GM12878 (cell line): Measurements from ENCODE around the gene FHL1. TPM values are rescaled to one million over a fixed set of nuclear protein-coding genes. Genes with fewer than 3 reads are reported as not detected.

Source experiments
- ATAC-seq: fragments of 200-7000 bp; cut with Tn5 transposase; 3 replicates; pipeline ENCODE4 v1.9.1; 2020; ENCODE audit warnings: mild to moderate bottlenecking, moderate library complexity
- BruUV-seq: library from RNA; stranded (reverse); fragments of 400-500 nt; replicated peaks from 2 replicates; lab custom pipeline; 2021; lab: Mats Ljungman, UMichigan
- CTCF ChIA-PET: fragments of 300-600 bp; sonication (Branson Sonifier 250); formaldehyde crosslinking; extraction: SDS; loops from one replicate; lab custom pipeline; 2021; ENCODE audit warnings: inconsistent platforms; lab: Yijun Ruan, JAX
- POLR2A ChIA-PET: fragments of 350-600 bp; formaldehyde crosslinking; extraction: SDS; loops from one replicate; lab custom pipeline; 2021; ENCODE audit warnings: inconsistent platforms; lab: Charles Lee
- RAD21 ChIA-PET: fragments of 300-600 bp; sonication (Branson Sonifier 250); formaldehyde crosslinking; loops from one replicate; lab custom pipeline; 2023; ENCODE audit warnings: antibody characterized with exemption; ENCODE audit not compliant: unreplicated experiment; lab: Charles Lee
- SMC1A ChIA-PET: fragments of 300-600 bp; sonication (Branson Sonifier 250); formaldehyde crosslinking; loops from one replicate; lab custom pipeline; 2023; ENCODE audit not compliant: unreplicated experiment, uncharacterized antibody; lab: Charles Lee
- DNase-seq: peaks from one replicate; pipeline ENCODE4 v3.0.0-alpha.2; 2011; ENCODE audit warnings: low read depth, low spot score
- FAIRE-seq: peaks from 3 replicates; lab custom pipeline; 2011; peaks lifted over from hg19 to GRCh38; lab: Jason Lieb, UNC
- H2AFZ ChIP-seq: 2 replicates; pipeline ENCODE4 v1.6.0; 2011; ENCODE audit warnings: low read depth, low read length, control low read depth; ENCODE audit not compliant: control insufficient read depth
- H3K27ac ChIP-seq: 2 replicates; pipeline ENCODE4 v1.5.1; 2011; ENCODE audit warnings: control low read depth; ENCODE audit not compliant: control insufficient read depth, insufficient read depth
- H3K27me3 ChIP-seq, 2 experiments: replicated peaks in 1 of 2; 2 replicates each; pipeline versions ENCODE4 v1.6.0 to v1.6.1; 2011; ENCODE audit warnings: low read length in 1 of 2; ENCODE audit not compliant: control insufficient read depth in 2 of 2, insufficient read depth in 2 of 2
- H3K36me3 ChIP-seq, 2 experiments: 2 replicates each; pipeline ENCODE4 v1.5.1; 2011; ENCODE audit warnings: low read length in 1 of 2; ENCODE audit not compliant: control insufficient read depth in 2 of 2, insufficient read depth in 2 of 2
- H3K4me1 ChIP-seq: 2 replicates; pipeline ENCODE4 v1.6.1; 2011; ENCODE audit warnings: mild to moderate bottlenecking, low read length, moderate library complexity, mixed read lengths; ENCODE audit not compliant: control insufficient read depth, insufficient read depth
- H3K4me2 ChIP-seq: 2 replicates; pipeline ENCODE4 v1.6.0; 2011; ENCODE audit warnings: control low read depth; ENCODE audit not compliant: control insufficient read depth, insufficient read depth
- H3K4me3 ChIP-seq: fragments of 200-600 bp; sonication (generic); 2 replicates; pipeline ENCODE4 v1.5.1; 2016
- H3K79me2 ChIP-seq: 2 replicates; pipeline ENCODE4 v1.6.0; 2011; ENCODE audit warnings: low read length; ENCODE audit not compliant: control insufficient read depth, insufficient read depth
- H3K9ac ChIP-seq: 2 replicates; pipeline ENCODE4 v1.8.0; 2011; ENCODE audit warnings: low read length, control low read depth, mixed read lengths; ENCODE audit not compliant: control insufficient read depth, insufficient read depth
- H3K9me3 ChIP-seq: replicated peaks from 3 replicates; pipeline ENCODE4 v1.5.1; 2011; ENCODE audit warnings: mild to moderate bottlenecking, low read length; ENCODE audit not compliant: control insufficient read depth, insufficient read depth
- H4K20me1 ChIP-seq: 2 replicates; pipeline ENCODE4 v1.6.0; 2011; ENCODE audit not compliant: control insufficient read depth, insufficient read depth
- HDAC6 ChIP-seq: fragments of 200-600 bp; sonication (generic); IDR thresholded peaks from one replicate; pipeline ENCODE4 v1.8.0; 2017; ENCODE audit warnings: antibody characterized with exemption; ENCODE audit not compliant: unreplicated experiment
- NR2C2 ChIP-seq: IDR thresholded peaks from 2 replicates; pipeline ENCODE4 v1.6.1; 2011; ENCODE audit warnings: borderline replicate concordance, low read depth; ENCODE audit not compliant: control insufficient read depth, insufficient read length
- SIN3A ChIP-seq: IDR thresholded peaks from 2 replicates; pipeline ENCODE4 v1.6.1; 2012; ENCODE audit warnings: low read depth, low read length, improper control_type of control experiment
- SP1 ChIP-seq: IDR thresholded peaks from one replicate; pipeline ENCODE4 v1.6.1; 2011; ENCODE audit warnings: low read depth, low read length
- WGBS: methylation state at CpG from one replicate; pipeline ENCODE4 v1.1.6; 2016; ENCODE audit warnings: low lambda C conversion rate; ENCODE audit not compliant: insufficient replicate concordance, insufficient coverage; ENCODE audit errors: missing lambda C conversion rate; 5-methylcytosine and 5-hydroxymethylcytosine counted together
- in situ Hi-C: fragments of 300-500 bp; cut with MboI; formaldehyde crosslinking; loops from 9 replicates; pipeline ENCODE4 v1.14.3; 2018; ENCODE audit warnings: mixed read lengths
- intact Hi-C: fragments of 100-400 bp; cut with micrococcal nuclease; formaldehyde crosslinking; loops from one replicate; pipeline ENCODE4 v1.14.2; 2022; ENCODE audit not compliant: unreplicated experiment
- polyA plus RNA-seq, 11 experiments: library from polyadenylated mRNA; depleted of rRNA in 4 of 11; unstranded in 6 of 11; stranded (reverse) in 5 of 11; fragments of >200 nt; fragmentation: Nextera tagmentation in 4 of 11; fragmentation: Illumina TruSeq in 1 of 11; extraction: Ambion mirVana in 4 of 11; extraction: Trizol in 1 of 11; gene quantifications; 1 replicate in 1 of 11; 2 replicates in 10 of 11; pipeline versions ENCODE4 v1.2.1 to v1.2.3, GENCODE V29; 2011 to 2016; ENCODE audit warnings: inconsistent platforms in 2 of 11, missing spikeins in 2 of 11, low read depth in 1 of 11
- total RNA-seq, 4 experiments: library from RNA; depleted of rRNA in 3 of 4; stranded (reverse); fragments of >200 nt in 3 of 4; fragmentation: Illumina TruSeq in 1 of 4; extraction: Trizol in 1 of 4; gene quantifications; 2 replicates each; pipeline versions ENCODE4 v1.2.1 to v1.2.3, GENCODE V29; 2013 to 2021
- TF ChIP-seq, protein P1 (sequence below): fragments of 450-650 bp; IDR thresholded peaks from 2 replicates; pipeline ENCODE4 v1.6.1; 2018; ENCODE audit warnings: borderline replicate concordance, mild to moderate bottlenecking; ENCODE audit not compliant: partially characterized antibody
- TF ChIP-seq, protein P2 (sequence below): IDR thresholded peaks from 2 replicates; pipeline ENCODE4 v1.6.1; 2012; ENCODE audit warnings: improper control_type of control experiment, low read depth, low read length; ENCODE audit not compliant: insufficient replicate concordance
- TF ChIP-seq, protein P3 (sequence below): fragments of 450-650 bp; IDR thresholded peaks from 2 replicates; pipeline ENCODE4 v1.6.1; 2017; ENCODE audit warnings: low read depth, mild to moderate bottlenecking, moderate library complexity
- TF ChIP-seq, protein P4 (sequence below): fragments of 450-650 bp; IDR thresholded peaks from 2 replicates; pipeline ENCODE4 v1.6.1; 2017; ENCODE audit warnings: antibody characterized with exemption, mild to moderate bottlenecking, moderate library complexity
- TF ChIP-seq, protein P5 (sequence below): IDR thresholded peaks from 2 replicates; pipeline ENCODE4 v1.6.1; 2011; ENCODE audit warnings: mild to moderate bottlenecking, low read depth, low read length, moderate library complexity; ENCODE audit not compliant: insufficient replicate concordance

Gene FHL1
- total and polyA plus RNA-seq, 10 of the 15 experiments (the other 5 are each of a cell fraction or from before 2014, with no cell fraction given), result 0.13 to 0.59 (median 0.34) TPM; not detected in 1

DNA sequence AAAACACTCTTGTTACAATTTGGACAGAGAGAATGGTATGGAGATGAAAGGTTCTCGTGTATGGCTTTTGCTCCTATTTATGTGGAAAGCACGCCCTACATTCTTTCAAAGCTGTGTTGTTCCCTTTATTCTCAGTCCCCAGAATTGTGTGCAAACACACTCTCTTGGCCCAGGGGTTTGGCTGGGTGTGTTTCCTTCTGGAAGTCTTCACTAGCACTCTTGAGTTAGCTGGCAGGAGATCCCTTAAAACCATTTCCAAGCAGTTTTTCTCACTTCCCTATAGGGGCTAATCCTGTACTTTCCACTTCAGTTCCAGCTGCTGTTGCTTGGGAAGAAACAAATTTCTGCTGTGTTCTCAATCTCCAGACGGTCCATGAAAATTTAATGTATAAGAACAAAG, 35.1 kb downstream of the FHL1 start:
- no peak overlapping the region for H3K4me3 ChIP-seq
- no peaks in the 10 kb centered on the region for H4K20me1 ChIP-seq
- RAD21 ChIA-PET, result no interaction called here
- TF ChIP-seq, protein P1, sequence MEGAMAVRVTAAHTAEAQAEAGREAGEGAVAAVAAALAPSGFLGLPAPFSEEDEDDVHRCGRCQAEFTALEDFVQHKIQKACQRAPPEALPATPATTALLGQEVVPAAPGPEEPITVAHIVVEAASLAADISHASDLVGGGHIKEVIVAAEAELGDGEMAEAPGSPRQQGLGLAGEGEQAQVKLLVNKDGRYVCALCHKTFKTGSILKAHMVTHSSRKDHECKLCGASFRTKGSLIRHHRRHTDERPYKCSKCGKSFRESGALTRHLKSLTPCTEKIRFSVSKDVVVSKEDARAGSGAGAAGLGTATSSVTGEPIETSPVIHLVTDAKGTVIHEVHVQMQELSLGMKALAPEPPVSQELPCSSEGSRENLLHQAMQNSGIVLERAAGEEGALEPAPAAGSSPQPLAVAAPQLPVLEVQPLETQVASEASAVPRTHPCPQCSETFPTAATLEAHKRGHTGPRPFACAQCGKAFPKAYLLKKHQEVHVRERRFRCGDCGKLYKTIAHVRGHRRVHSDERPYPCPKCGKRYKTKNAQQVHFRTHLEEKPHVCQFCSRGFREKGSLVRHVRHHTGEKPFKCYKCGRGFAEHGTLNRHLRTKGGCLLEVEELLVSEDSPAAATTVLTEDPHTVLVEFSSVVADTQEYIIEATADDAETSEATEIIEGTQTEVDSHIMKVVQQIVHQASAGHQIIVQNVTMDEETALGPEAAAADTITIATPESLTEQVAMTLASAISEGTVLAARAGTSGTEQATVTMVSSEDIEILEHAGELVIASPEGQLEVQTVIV, result no peak
- TF ChIP-seq HDAC6, result no peak
- TF ChIP-seq SIN3A, result no peak
- TF ChIP-seq, protein P2, sequence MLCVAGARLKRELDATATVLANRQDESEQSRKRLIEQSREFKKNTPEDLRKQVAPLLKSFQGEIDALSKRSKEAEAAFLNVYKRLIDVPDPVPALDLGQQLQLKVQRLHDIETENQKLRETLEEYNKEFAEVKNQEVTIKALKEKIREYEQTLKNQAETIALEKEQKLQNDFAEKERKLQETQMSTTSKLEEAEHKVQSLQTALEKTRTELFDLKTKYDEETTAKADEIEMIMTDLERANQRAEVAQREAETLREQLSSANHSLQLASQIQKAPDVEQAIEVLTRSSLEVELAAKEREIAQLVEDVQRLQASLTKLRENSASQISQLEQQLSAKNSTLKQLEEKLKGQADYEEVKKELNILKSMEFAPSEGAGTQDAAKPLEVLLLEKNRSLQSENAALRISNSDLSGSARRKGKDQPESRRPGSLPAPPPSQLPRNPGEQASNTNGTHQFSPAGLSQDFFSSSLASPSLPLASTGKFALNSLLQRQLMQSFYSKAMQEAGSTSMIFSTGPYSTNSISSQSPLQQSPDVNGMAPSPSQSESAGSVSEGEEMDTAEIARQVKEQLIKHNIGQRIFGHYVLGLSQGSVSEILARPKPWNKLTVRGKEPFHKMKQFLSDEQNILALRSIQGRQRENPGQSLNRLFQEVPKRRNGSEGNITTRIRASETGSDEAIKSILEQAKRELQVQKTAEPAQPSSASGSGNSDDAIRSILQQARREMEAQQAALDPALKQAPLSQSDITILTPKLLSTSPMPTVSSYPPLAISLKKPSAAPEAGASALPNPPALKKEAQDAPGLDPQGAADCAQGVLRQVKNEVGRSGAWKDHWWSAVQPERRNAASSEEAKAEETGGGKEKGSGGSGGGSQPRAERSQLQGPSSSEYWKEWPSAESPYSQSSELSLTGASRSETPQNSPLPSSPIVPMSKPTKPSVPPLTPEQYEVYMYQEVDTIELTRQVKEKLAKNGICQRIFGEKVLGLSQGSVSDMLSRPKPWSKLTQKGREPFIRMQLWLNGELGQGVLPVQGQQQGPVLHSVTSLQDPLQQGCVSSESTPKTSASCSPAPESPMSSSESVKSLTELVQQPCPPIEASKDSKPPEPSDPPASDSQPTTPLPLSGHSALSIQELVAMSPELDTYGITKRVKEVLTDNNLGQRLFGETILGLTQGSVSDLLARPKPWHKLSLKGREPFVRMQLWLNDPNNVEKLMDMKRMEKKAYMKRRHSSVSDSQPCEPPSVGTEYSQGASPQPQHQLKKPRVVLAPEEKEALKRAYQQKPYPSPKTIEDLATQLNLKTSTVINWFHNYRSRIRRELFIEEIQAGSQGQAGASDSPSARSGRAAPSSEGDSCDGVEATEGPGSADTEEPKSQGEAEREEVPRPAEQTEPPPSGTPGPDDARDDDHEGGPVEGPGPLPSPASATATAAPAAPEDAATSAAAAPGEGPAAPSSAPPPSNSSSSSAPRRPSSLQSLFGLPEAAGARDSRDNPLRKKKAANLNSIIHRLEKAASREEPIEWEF, result no peak
- no peak for TF ChIP-seq NR2C2
- TF ChIP-seq, protein P3, sequence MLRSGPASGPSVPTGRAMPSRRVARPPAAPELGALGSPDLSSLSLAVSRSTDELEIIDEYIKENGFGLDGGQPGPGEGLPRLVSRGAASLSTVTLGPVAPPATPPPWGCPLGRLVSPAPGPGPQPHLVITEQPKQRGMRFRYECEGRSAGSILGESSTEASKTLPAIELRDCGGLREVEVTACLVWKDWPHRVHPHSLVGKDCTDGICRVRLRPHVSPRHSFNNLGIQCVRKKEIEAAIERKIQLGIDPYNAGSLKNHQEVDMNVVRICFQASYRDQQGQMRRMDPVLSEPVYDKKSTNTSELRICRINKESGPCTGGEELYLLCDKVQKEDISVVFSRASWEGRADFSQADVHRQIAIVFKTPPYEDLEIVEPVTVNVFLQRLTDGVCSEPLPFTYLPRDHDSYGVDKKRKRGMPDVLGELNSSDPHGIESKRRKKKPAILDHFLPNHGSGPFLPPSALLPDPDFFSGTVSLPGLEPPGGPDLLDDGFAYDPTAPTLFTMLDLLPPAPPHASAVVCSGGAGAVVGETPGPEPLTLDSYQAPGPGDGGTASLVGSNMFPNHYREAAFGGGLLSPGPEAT, result no peak
- TF ChIP-seq, protein P4, sequence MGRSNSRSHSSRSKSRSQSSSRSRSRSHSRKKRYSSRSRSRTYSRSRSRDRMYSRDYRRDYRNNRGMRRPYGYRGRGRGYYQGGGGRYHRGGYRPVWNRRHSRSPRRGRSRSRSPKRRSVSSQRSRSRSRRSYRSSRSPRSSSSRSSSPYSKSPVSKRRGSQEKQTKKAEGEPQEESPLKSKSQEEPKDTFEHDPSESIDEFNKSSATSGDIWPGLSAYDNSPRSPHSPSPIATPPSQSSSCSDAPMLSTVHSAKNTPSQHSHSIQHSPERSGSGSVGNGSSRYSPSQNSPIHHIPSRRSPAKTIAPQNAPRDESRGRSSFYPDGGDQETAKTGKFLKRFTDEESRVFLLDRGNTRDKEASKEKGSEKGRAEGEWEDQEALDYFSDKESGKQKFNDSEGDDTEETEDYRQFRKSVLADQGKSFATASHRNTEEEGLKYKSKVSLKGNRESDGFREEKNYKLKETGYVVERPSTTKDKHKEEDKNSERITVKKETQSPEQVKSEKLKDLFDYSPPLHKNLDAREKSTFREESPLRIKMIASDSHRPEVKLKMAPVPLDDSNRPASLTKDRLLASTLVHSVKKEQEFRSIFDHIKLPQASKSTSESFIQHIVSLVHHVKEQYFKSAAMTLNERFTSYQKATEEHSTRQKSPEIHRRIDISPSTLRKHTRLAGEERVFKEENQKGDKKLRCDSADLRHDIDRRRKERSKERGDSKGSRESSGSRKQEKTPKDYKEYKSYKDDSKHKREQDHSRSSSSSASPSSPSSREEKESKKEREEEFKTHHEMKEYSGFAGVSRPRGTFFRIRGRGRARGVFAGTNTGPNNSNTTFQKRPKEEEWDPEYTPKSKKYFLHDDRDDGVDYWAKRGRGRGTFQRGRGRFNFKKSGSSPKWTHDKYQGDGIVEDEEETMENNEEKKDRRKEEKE, result no peak
- no peak for TF ChIP-seq SP1
- TF ChIP-seq, protein P5, sequence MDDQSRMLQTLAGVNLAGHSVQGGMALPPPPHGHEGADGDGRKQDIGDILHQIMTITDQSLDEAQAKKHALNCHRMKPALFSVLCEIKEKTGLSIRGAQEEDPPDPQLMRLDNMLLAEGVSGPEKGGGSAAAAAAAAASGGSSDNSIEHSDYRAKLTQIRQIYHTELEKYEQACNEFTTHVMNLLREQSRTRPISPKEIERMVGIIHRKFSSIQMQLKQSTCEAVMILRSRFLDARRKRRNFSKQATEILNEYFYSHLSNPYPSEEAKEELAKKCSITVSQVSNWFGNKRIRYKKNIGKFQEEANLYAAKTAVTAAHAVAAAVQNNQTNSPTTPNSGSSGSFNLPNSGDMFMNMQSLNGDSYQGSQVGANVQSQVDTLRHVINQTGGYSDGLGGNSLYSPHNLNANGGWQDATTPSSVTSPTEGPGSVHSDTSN, result no peak
- TF ChIP-seq, all 136 proteins: peak for 0
- FAIRE-seq, result no peak
- 47% methylated on average over 3 of the region's 3 CpGs for WGBS
- H2AFZ ChIP-seq, result no peak overlapping the region
- H3K36me3 ChIP-seq, result no peaks in the 10 kb centered on the region
- H3K4me1 ChIP-seq, result no peaks in the 10 kb centered on the region
- H3K79me2 ChIP-seq, result no peaks in the 10 kb centered on the region
- H3K9me3 ChIP-seq, result no peaks in the 10 kb centered on the region
- no peak overlapping the region for H3K27ac ChIP-seq
- no TSS peak for BruUV-seq
- intact Hi-C loops (no loop called here), in situ Hi-C loops (no loop called here)
- ChIA-PET CTCF (interaction anchor here (0.6 kb wide), 1 partner anchor 659 kb away, joined by 3 read pairs; no protein-coding TSS in a partner anchor), SMC1A (no interaction called here), POLR2A (no interaction called here)
- no peak for DNase-seq
- H3K27me3 ChIP-seq, result peaks cover 0 to 2% of the 10 kb centered on the region in 2 experiments; a peak in 1 of 4 replicates
- no peak overlapping the region for H3K9ac ChIP-seq
- H3K4me2 ChIP-seq, result no peak overlapping the region
- no peak for ATAC-seq
